DMS 273 treated with DMSO at 0.1 percent for 48 hours (cell line): ENCODE data around the gene TNMD.
"Not testable (repeated sequence)": the region's sequence is repeated elsewhere in the genome, so short reads cannot be mapped to it uniquely, and the experiment has no call there.

Experiments used
- DNase-seq: peaks from one replicate; lab custom pipeline; 2025; lab: John Stamatoyannopoulos, UW

Gene TNMD

GRCh38 chrX:100584611-100585010 lies at the start of gene TNMD:
TNMD (plus strand) TSS chrX:100584936; CDS start chrX:100585019, 83 bp downstream.
- DNase-seq, result no peak

- not testable (repeated sequence) for DNase-seq
Observed at GRCh38 chrX:100565534-100565933, 19.2 kb upstream of the TNMD start.

- no peak for DNase-seq
Observed at GRCh38 chrX:100586747-100587146, 2.0 kb downstream of the TNMD start.

- no peak for DNase-seq
Observed at GRCh38 chrX:100587861-100588260, 3.1 kb downstream of the TNMD start.

GRCh38 chrX:100591256-100592051 lies 6.7 kb downstream of the TNMD start:
- no peak for DNase-seq

GRCh38 chrX:100593126-100593525 lies 8.4 kb downstream of the TNMD start:
- no peak for DNase-seq

GRCh38 chrX:100593581-100593980 lies 8.8 kb downstream of the TNMD start:
- DNase-seq, result no peak

GRCh38 chrX:100596601-100597000 lies 11.9 kb downstream of the TNMD start:
- DNase-seq, result no peak

- no peak for DNase-seq
Observed at GRCh38 chrX:100599456-100599855, 14.7 kb downstream of the TNMD start.

- no peak for DNase-seq
Observed at GRCh38 chrX:100600340-100600739, 15.6 kb downstream of the TNMD start.

- no peak for DNase-seq
Observed at GRCh38 chrX:100600758-100601157, 16.0 kb downstream of the TNMD start.

GRCh38 chrX:100606753-100607152 lies 22.0 kb downstream of the TNMD start:
- DNase-seq, result no peak

GRCh38 chrX:100609591-100609990 lies 24.9 kb downstream of the TNMD start:
- DNase-seq, result no peak

GRCh38 chrX:100611951-100612350 lies 27.2 kb downstream of the TNMD start:
- DNase-seq, result no peak

- no peak for DNase-seq
Observed at GRCh38 chrX:100615005-100615404, 30.3 kb downstream of the TNMD start.

- DNase-seq, result no peak
Observed at GRCh38 chrX:100623001-100623400, 38.3 kb downstream of the TNMD start.

- DNase-seq, result no peak
Observed at GRCh38 chrX:100625985-100626491, 41.3 kb downstream of the TNMD start.

GRCh38 chrX:100635040-100635439 lies 50.3 kb downstream of the TNMD start:
- no peak for DNase-seq

GRCh38 chrX:100635989-100636320 lies 51.2 kb downstream of the TNMD start:
- DNase-seq, result no peak

- DNase-seq, result peak; percentile 80
Observed at GRCh38 chrX:100636321-100636991, 51.7 kb downstream of the TNMD start, which contains the start of gene TSPAN6. TSPAN6 (minus strand) TSS chrX:100636806; CDS start chrX:100636694, 112 bp downstream.

GRCh38 chrX:100642290-100642689 lies 57.6 kb downstream of the TNMD start:
- DNase-seq, result no peak

GRCh38 chrX:100643212-100643611 lies 58.5 kb downstream of the TNMD start:
- DNase-seq, result no peak
